ENCODE data around the gene MERTK.

DNA sequence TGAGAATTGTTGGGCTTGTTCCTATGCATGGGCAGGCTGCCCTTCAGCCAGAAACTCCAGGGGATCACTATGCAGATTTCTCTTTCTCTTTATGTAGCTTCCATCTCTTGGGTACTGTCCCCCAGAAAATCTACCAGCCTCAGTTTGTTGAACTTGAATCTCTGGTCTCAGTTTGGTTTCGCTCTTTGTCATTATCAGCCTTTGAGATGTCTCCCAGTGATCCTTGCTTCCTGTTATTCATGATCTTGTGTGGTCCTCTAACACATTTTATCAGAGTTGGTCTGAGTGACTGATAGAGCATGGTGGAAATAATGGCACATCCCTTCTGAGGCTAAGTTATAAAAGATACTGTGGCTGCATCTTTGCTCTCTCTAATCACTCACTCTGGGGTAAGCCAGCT, 164.5 kb downstream of the MERTK start:
- TF ChIP-seq, protein P1, sequence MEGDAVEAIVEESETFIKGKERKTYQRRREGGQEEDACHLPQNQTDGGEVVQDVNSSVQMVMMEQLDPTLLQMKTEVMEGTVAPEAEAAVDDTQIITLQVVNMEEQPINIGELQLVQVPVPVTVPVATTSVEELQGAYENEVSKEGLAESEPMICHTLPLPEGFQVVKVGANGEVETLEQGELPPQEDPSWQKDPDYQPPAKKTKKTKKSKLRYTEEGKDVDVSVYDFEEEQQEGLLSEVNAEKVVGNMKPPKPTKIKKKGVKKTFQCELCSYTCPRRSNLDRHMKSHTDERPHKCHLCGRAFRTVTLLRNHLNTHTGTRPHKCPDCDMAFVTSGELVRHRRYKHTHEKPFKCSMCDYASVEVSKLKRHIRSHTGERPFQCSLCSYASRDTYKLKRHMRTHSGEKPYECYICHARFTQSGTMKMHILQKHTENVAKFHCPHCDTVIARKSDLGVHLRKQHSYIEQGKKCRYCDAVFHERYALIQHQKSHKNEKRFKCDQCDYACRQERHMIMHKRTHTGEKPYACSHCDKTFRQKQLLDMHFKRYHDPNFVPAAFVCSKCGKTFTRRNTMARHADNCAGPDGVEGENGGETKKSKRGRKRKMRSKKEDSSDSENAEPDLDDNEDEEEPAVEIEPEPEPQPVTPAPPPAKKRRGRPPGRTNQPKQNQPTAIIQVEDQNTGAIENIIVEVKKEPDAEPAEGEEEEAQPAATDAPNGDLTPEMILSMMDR (conservative IDR thresholded peaks at IDR 0.05): no peak
- no peak for TF ChIP-seq ZFX (IDR thresholded peaks at IDR 0.05)

Measured in C4-2B (cell line).